Effector memory CD4-positive, alpha-beta T cell (primary cell): Measurements from ENCODE around the gene IFITM2.
A peak's percentile ranks its signal among the peaks of the same experiment; 100 is the strongest.

Experiments
- DNase-seq, 3 donors: peaks; one replicate each; pipeline ENCODE4 v3.0.0-alpha.2; 2020
- H3K27ac ChIP-seq: 2 replicates; pipeline ENCODE4 v1.7.0; 2013; ENCODE audit warnings: mild to moderate bottlenecking, low read length, moderate library complexity; ENCODE audit not compliant: insufficient read depth, poor library complexity, severe bottlenecking
- H3K27me3 ChIP-seq: replicated peaks from 2 replicates; pipeline ENCODE4 v1.7.0; 2013; ENCODE audit warnings: mild to moderate bottlenecking, low read length; ENCODE audit not compliant: insufficient read depth, control insufficient read depth, poor library complexity, severe bottlenecking
- H3K36me3 ChIP-seq: 2 replicates; pipeline ENCODE4 v1.7.0; 2013; ENCODE audit warnings: mild to moderate bottlenecking, low read length, moderate library complexity; ENCODE audit not compliant: control insufficient read depth, insufficient read depth
- H3K4me1 ChIP-seq: 2 replicates; pipeline ENCODE4 v1.7.0; 2013; ENCODE audit warnings: low read length, mild to moderate bottlenecking; ENCODE audit not compliant: control insufficient read depth, insufficient read depth, poor library complexity, severe bottlenecking
- H3K4me3 ChIP-seq: 2 replicates; pipeline ENCODE4 v1.7.0; 2013; ENCODE audit warnings: low read length, low read depth, mild to moderate bottlenecking; ENCODE audit not compliant: insufficient read depth, poor library complexity, severe bottlenecking
- H3K9me3 ChIP-seq: 2 replicates; pipeline ENCODE4 v1.7.0; 2013; ENCODE audit warnings: mild to moderate bottlenecking, low read length, moderate library complexity; ENCODE audit not compliant: control insufficient read depth

IFITM2 gene

DNA sequence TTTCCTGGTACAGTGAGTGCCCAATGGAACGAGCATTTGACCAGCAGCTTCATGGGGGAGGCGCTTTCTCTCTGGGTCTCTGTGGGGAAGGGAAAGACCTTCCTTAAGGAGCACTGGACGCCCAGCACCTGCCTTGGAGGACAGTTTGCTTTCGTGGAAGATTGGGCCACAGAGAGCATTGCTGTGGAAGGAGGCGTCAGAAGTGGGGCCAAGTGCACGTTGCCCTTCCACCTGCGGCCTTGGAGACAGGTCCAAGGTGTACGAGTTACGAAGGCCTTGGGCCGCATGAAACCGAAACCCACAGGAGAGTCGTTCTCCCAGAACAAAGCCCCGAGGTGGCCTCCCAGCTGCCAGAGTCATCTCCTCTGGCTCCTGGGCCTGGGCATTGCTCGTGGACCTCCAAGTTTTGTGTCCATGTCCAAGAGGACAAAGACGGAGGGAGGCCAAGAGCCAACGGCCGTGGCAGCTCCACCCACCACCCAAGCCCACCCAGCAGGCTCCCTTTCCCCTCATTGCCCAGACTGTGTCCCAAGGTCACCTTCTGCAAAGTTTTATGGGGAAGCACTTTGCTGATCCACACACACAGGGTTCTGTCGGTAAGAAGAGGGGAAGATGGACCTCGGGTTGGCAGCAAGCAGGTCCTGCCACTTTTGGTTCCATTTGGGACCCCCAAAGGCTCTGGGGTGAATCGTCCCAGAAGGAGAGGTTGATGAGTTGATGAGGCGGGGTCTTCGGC lies 35.3 kb upstream of the IFITM2 start:
- no peak overlapping the region for H3K4me3 ChIP-seq
- DNase-seq: no peak
- H3K4me1 ChIP-seq: peaks cover 19% of the 10 kb centered on the region
- no peak overlapping the region for H3K27ac ChIP-seq
- H3K36me3 ChIP-seq: no peaks in the 10 kb centered on the region
- H3K27me3 ChIP-seq: no peaks in the 10 kb centered on the region
- H3K9me3 ChIP-seq: no peaks in the 10 kb centered on the region

DNA sequence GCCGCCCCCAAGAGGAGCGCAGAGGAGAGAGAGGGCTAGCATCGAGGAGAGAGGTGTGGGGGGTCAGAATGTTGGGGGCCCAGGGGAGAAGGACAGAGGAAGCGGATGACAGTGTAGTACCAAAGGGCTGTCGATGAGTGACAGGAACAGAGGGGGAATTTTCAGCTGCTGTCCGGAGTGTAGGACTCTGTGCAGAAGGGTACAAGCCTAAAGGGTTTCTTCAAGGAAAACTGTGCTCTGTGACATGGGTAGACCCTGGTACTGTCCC lies 34.8 kb upstream of the IFITM2 start:
- H3K36me3 ChIP-seq: no peaks in the 10 kb centered on the region
- H3K9me3 ChIP-seq: no peaks in the 10 kb centered on the region
- H3K4me1 ChIP-seq: peaks cover 15% of the 10 kb centered on the region
- H3K27me3 ChIP-seq: no peaks in the 10 kb centered on the region
- no peak overlapping the region for H3K27ac ChIP-seq
- no peak overlapping the region for H3K4me3 ChIP-seq
- DNase-seq: no peak

DNA sequence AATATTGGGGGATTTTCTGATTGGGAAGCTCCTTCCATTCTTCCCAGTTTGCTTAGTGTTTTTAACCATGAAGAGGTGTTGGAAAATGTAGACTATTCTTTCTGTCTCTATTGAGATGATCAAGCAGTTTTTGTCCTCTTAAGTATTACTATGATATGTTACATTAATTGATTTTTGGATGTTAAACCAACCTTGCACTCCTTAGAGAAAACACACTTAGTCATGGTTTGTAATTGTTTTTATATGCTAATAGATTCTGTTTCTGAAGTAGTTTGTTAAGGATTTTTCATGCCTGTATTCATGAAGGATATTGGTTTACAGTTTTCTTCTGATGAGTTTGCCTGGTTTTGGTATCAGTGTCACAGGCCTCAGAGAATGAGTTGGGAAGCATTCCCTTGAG lies 31.4 kb upstream of the IFITM2 start:
- H3K36me3 ChIP-seq: no peaks in the 10 kb centered on the region
- H3K4me3 ChIP-seq: no peak overlapping the region
- H3K27me3 ChIP-seq: no peaks in the 10 kb centered on the region
- peaks cover 27% of the 10 kb centered on the region for H3K4me1 ChIP-seq
- no peak overlapping the region for H3K27ac ChIP-seq
- no peaks in the 10 kb centered on the region for H3K9me3 ChIP-seq
- no peak for DNase-seq

DNA sequence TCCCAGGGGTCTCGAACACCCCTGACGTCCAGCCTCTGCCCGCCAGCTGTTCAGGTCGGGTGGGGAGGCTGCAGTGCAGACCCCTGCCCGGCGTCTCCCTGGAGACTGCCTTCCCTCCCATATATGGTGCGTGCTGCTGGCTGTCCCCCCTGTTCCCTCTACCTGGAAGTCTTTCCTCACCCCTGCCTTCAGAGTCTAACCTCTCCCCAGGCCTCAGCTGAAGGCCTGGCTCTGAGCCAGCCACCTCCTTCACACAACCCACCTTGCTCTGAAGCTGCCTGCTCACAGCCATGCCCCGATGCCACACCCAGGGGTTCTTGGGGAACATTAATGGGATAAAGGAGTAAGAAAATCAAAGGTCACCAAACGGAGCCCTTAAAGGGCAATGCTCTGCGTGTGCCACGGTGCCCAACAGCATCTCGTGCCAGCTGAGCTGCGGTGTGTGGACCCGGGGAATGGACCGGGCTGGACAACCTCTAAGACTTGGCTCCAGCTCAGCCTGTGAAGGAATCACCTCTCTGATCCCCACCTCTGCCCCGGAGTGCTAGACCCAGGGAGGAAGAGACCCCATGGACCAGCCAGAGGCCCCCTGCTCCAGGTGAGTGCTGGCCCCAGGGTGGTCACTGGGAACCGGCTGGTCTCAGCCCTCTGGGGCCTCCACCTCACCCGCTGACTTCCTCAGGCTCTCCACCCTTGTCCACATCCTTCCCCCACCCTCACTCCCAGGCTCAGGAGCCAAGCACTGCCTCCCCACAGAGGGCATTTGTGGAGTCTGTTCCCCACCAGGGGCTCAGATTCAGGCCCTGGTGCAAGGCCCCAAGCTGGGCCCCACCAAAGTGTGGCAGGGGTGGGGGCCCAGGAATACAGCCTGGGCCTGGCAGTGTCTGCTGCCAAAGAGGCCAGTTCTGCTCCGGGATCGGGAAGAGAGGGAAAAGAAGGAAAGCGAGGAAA lies 29.3 kb upstream of the IFITM2 start, which contains the start of gene NLRP6:
Gene NLRP6, plus strand, starts transcription at position 407 of the 951 bp plus-strand sequence. Its CDS starts 163 bp downstream, at position 570.
- peak within 1 kb of the TSS; percentile 38 for H3K27ac ChIP-seq
- H3K4me3 ChIP-seq: peak within 1 kb of the TSS; percentile 63
- no peaks in the 10 kb centered on the region for H3K27me3 ChIP-seq
- DNase-seq: no peak
- H3K36me3 ChIP-seq: no peaks in the 10 kb centered on the region
- peaks cover 45% of the 10 kb centered on the region for H3K4me1 ChIP-seq
- no peaks in the 10 kb centered on the region for H3K9me3 ChIP-seq

DNA sequence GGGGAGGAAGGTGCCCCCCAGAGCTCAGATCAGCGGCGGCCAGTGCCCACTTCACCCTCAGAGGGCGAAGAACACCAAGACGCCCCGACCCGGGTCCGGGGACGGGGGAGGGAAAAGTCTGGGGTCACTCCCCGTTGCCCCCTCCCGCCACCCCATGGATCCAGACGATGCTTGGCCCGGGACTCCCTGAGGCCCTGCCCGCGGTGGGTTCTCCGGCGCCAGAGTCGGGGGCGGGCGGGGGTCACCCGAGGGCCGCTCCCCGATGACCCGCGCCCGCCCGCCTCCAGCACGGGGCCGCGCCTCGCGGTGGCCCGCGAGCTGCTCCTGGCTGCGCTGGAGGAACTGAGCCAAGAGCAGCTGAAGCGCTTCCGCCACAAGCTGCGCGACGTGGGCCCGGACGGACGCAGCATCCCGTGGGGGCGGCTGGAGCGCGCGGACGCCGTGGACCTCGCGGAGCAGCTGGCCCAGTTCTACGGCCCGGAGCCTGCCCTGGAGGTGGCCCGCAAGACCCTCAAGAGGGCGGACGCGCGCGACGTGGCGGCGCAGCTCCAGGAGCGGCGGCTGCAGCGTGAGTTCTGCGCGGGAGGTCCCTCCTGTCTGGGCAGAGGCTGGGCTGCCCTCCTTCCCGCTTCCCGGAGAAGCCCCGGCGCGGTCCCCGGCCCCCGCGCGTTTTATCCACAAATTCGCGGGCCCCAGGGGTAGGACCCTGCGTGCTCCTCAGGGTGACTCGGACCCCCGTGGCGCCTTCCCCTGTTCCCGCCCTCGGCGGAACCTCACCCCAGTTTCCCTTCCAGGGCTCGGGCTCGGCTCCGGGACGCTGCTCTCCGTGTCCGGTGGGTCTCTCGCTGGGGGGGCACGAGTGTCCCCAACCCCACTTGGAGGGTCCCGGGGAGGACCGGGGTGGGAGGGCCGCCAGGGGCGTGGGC lies 28.3 kb upstream of the IFITM2 start:
- Histone ChIP-seq H3K27ac (peak overlapping the region; percentile 38), H3K4me1 (peaks cover 45% of the 10 kb centered on the region), H3K4me3 (peak overlapping the region; percentile 63), H3K27me3 (no peaks in the 10 kb centered on the region), H3K9me3 (no peaks in the 10 kb centered on the region), H3K36me3 (no peaks in the 10 kb centered on the region)
- no peak for DNase-seq

DNA sequence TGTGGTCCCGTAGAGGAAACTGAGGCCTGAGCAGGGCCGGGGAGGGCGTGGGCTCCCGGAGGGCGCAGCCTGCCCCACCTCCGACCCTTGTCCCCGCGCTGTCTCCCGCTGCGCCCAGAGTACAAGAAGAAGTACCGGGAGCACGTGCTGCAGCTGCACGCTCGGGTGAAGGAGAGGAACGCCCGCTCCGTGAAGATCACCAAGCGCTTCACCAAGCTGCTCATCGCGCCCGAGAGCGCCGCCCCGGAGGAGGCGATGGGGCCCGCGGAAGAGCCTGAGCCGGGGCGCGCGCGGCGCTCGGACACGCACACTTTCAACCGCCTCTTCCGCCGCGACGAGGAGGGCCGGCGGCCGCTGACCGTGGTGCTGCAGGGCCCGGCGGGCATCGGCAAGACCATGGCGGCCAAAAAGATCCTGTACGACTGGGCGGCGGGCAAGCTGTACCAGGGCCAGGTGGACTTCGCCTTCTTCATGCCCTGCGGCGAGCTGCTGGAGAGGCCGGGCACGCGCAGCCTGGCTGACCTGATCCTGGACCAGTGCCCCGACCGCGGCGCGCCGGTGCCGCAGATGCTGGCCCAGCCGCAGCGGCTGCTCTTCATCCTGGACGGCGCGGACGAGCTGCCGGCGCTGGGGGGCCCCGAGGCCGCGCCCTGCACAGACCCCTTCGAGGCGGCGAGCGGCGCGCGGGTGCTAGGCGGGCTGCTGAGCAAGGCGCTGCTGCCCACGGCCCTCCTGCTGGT lies 27.5 kb upstream of the IFITM2 start:
- DNase-seq: no peak
- no peaks in the 10 kb centered on the region for H3K36me3 ChIP-seq
- H3K4me1 ChIP-seq: peaks cover 45% of the 10 kb centered on the region
- peak overlapping the region; percentile 63 for H3K4me3 ChIP-seq
- H3K27me3 ChIP-seq: no peaks in the 10 kb centered on the region
- H3K9me3 ChIP-seq: no peaks in the 10 kb centered on the region
- H3K27ac ChIP-seq: peak overlapping the region; percentile 38

DNA sequence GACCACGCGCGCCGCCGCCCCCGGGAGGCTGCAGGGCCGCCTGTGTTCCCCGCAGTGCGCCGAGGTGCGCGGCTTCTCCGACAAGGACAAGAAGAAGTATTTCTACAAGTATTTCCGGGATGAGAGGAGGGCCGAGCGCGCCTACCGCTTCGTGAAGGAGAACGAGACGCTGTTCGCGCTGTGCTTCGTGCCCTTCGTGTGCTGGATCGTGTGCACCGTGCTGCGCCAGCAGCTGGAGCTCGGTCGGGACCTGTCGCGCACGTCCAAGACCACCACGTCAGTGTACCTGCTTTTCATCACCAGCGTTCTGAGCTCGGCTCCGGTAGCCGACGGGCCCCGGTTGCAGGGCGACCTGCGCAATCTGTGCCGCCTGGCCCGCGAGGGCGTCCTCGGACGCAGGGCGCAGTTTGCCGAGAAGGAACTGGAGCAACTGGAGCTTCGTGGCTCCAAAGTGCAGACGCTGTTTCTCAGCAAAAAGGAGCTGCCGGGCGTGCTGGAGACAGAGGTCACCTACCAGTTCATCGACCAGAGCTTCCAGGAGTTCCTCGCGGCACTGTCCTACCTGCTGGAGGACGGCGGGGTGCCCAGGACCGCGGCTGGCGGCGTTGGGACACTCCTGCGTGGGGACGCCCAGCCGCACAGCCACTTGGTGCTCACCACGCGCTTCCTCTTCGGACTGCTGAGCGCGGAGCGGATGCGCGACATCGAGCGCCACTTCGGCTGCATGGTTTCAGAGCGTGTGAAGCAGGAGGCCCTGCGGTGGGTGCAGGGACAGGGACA lies 26.7 kb upstream of the IFITM2 start:
- no peak for DNase-seq
- H3K4me1 ChIP-seq: peaks cover 45% of the 10 kb centered on the region
- no peaks in the 10 kb centered on the region for H3K27me3 ChIP-seq
- peak overlapping the region; percentile 39 for H3K27ac ChIP-seq
- H3K9me3 ChIP-seq: no peaks in the 10 kb centered on the region
- peak overlapping the region; percentile 63 for H3K4me3 ChIP-seq
- H3K36me3 ChIP-seq: no peaks in the 10 kb centered on the region

DNA sequence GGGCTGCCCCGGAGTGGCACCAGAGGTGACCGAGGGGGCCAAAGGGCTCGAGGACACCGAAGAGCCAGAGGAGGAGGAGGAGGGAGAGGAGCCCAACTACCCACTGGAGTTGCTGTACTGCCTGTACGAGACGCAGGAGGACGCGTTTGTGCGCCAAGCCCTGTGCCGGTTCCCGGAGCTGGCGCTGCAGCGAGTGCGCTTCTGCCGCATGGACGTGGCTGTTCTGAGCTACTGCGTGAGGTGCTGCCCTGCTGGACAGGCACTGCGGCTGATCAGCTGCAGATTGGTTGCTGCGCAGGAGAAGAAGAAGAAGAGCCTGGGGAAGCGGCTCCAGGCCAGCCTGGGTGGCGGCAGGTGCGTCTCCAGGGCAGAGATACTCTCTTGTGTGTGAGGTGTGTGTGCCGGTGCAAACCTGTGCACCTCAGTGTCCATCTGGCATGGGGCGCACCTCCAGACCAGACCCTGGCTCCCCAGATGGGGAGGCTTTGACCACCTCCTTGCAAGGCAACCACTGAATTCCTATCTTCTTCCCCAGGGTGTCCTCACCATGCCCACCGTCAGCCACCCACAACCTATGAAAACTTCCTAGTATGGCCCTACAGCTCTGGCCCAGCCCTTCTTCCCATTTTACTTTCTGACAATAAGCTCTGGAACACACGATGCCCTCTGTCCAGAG lies 26.0 kb upstream of the IFITM2 start:
- peak overlapping the region; percentile 39 for H3K27ac ChIP-seq
- H3K27me3 ChIP-seq: no peaks in the 10 kb centered on the region
- H3K36me3 ChIP-seq: no peaks in the 10 kb centered on the region
- peaks cover 53% of the 10 kb centered on the region for H3K4me1 ChIP-seq
- peak overlapping the region; percentile 63 for H3K4me3 ChIP-seq
- no peak for DNase-seq
- no peaks in the 10 kb centered on the region for H3K9me3 ChIP-seq
